ENCODE results near the gene SYT7. TPM values are rescaled to one million over a fixed set of nuclear protein-coding genes. Genes with fewer than 3 reads are reported as not detected.

SYT7 gene
- total RNA-seq, 1 donor from 2014 or later = under 0.01 TPM

GRCh38 chr11:61554172-61554988 lies 26.5 kb downstream of the SYT7 start:
- no peak for DNase-seq (ENCODE audit: low read depth, low spot score)

GRCh38 chr11:61553373-61554171 lies 27.3 kb downstream of the SYT7 start:
- no peak for DNase-seq (ENCODE audit: low read depth, low spot score)

- DNase-seq (ENCODE audit: low read depth, low spot score) = no peak
Measured at GRCh38 chr11:61552108-61552635, 28.7 kb downstream of the SYT7 start.

GRCh38 chr11:61551634-61552033 lies 29.2 kb downstream of the SYT7 start:
- DNase-seq (ENCODE audit: low read depth, low spot score) = no peak

GRCh38 chr11:61550665-61551227 lies 30.1 kb downstream of the SYT7 start:
- DNase-seq (ENCODE audit: low read depth, low spot score) = no peak

GRCh38 chr11:61549662-61550568 lies 31.0 kb downstream of the SYT7 start:
- no peak for DNase-seq (ENCODE audit: low read depth, low spot score)

- DNase-seq (ENCODE audit: low read depth, low spot score) = no peak
Measured at GRCh38 chr11:61549177-61549576, 31.7 kb downstream of the SYT7 start.

GRCh38 chr11:61547246-61547645 lies 33.6 kb downstream of the SYT7 start:
- DNase-seq (ENCODE audit: low read depth, low spot score) = no peak

- DNase-seq (ENCODE audit: low read depth, low spot score) = no peak
Measured at GRCh38 chr11:61546663-61547062, 34.2 kb downstream of the SYT7 start.

- DNase-seq (ENCODE audit: low read depth, low spot score) = no peak
Measured at GRCh38 chr11:61545921-61546320, 35.0 kb downstream of the SYT7 start.

GRCh38 chr11:61545341-61545740 lies 35.5 kb downstream of the SYT7 start:
- no peak for DNase-seq (ENCODE audit: low read depth, low spot score)

- DNase-seq (ENCODE audit: low read depth, low spot score) = no peak
Measured at GRCh38 chr11:61544466-61544865, 36.4 kb downstream of the SYT7 start.

- DNase-seq (ENCODE audit: low read depth, low spot score) = no peak
Measured at GRCh38 chr11:61543606-61544306, 37.1 kb downstream of the SYT7 start.

- no peak for DNase-seq (ENCODE audit: low read depth, low spot score)
Measured at GRCh38 chr11:61542705-61543104, 38.2 kb downstream of the SYT7 start.

GRCh38 chr11:61542024-61542461 lies 38.8 kb downstream of the SYT7 start:
- DNase-seq (ENCODE audit: low read depth, low spot score) = no peak

GRCh38 chr11:61541598-61541997 lies 39.3 kb downstream of the SYT7 start:
- no peak for DNase-seq (ENCODE audit: low read depth, low spot score)

GRCh38 chr11:61540528-61540927 lies 40.3 kb downstream of the SYT7 start:
- DNase-seq (ENCODE audit: low read depth, low spot score) = no peak

- no peak for DNase-seq (ENCODE audit: low read depth, low spot score)
Measured at GRCh38 chr11:61539831-61540357, 41.0 kb downstream of the SYT7 start.

- DNase-seq (ENCODE audit: low read depth, low spot score) = no peak
Measured at GRCh38 chr11:61539006-61539405, 41.9 kb downstream of the SYT7 start.

- DNase-seq (ENCODE audit: low read depth, low spot score) = no peak
Measured at GRCh38 chr11:61538636-61538961, 42.3 kb downstream of the SYT7 start.
